ENCODE results near the gene ABLIM1. TPM values are rescaled to one million over a fixed set of nuclear protein-coding genes. Genes with fewer than 3 reads are reported as not detected.

Gene ABLIM1
- total RNA-seq, 1 donor from 2014 or later, result 76.9 TPM

- Mint-ChIP-seq H3K27ac (no peak overlapping the region), H3K4me1 (no peaks in the 10 kb centered on the region), H3K36me3 (ENCODE audit: low read depth) (no peaks in the 10 kb centered on the region), H3K4me3 (no peak overlapping the region), H3K9me3 (no peaks in the 10 kb centered on the region), H3K27me3 (no peaks in the 10 kb centered on the region)
- intact Hi-C loops (cut with micrococcal nuclease), result no loop called here
- ChIA-PET POLR2A (no interaction called here), CTCF (no interaction called here)
- TF ChIP-seq CTCF (IDR thresholded peaks at IDR 0.05), result no peak
- no peak for DNase-seq
- ATAC-seq (ENCODE audit: low read depth), result no peak
These were observed 48.3 kb downstream of the ABLIM1 start for GRCh38 chr10:114609518-114610426.

GRCh38 chr10:114607358-114607998 lies 50.6 kb downstream of the ABLIM1 start:
- ATAC-seq (ENCODE audit: low read depth) (no peak), DNase-seq (no peak)
- ChIA-PET CTCF (no interaction called here), POLR2A (no interaction called here)
- no peaks in the 10 kb centered on the region for H3K4me1 Mint-ChIP-seq
- H3K27ac Mint-ChIP-seq, result no peak overlapping the region
- H3K4me3 Mint-ChIP-seq, result no peak overlapping the region
- H3K27me3 Mint-ChIP-seq, result no peaks in the 10 kb centered on the region
- intact Hi-C loops (cut with micrococcal nuclease), result no loop called here
- TF ChIP-seq CTCF (IDR thresholded peaks at IDR 0.05), result no peak
- no peaks in the 10 kb centered on the region for H3K36me3 Mint-ChIP-seq (ENCODE audit: low read depth)
- H3K9me3 Mint-ChIP-seq, result no peaks in the 10 kb centered on the region

- no peak for ATAC-seq (ENCODE audit: low read depth)
- POLR2A ChIA-PET, result no interaction called here
- Mint-ChIP-seq H3K9me3 (no peaks in the 10 kb centered on the region), H3K4me1 (no peaks in the 10 kb centered on the region), H3K27ac (no peak overlapping the region), H3K36me3 (ENCODE audit: low read depth) (no peaks in the 10 kb centered on the region), H3K4me3 (no peak overlapping the region), H3K27me3 (no peaks in the 10 kb centered on the region)
- DNase-seq, result no peak
- intact Hi-C loops (cut with micrococcal nuclease), result no loop called here
- no peak for TF ChIP-seq CTCF (IDR thresholded peaks at IDR 0.05)
- CTCF ChIA-PET, result no interaction called here
These were observed 52.8 kb downstream of the ABLIM1 start for GRCh38 chr10:114605155-114605797.

- H3K9me3 Mint-ChIP-seq, result no peaks in the 10 kb centered on the region
- no peak for DNase-seq
- no peak overlapping the region for H3K27ac Mint-ChIP-seq
- ATAC-seq (ENCODE audit: low read depth), result no peak
- no peak for TF ChIP-seq CTCF (IDR thresholded peaks at IDR 0.05)
- no peaks in the 10 kb centered on the region for H3K4me1 Mint-ChIP-seq
- ChIA-PET POLR2A (no interaction called here), CTCF (no interaction called here)
- no peaks in the 10 kb centered on the region for H3K27me3 Mint-ChIP-seq
- H3K36me3 Mint-ChIP-seq (ENCODE audit: low read depth), result no peaks in the 10 kb centered on the region
- intact Hi-C loops (cut with micrococcal nuclease), result no loop called here
- no peak overlapping the region for H3K4me3 Mint-ChIP-seq
These were observed 53.5 kb downstream of the ABLIM1 start for GRCh38 chr10:114604357-114605130.
